DOHH2 (cell line): ENCODE results near the gene COPZ2.

Experiments
- H3F3A ChIP-seq: fragments of 200-600 bp; sonication (generic), shearing (Covaris generic); 2 replicates; pipeline ENCODE4 v1.6.0; 2016; ENCODE audit warnings: antibody characterized with exemption, mild to moderate bottlenecking; ENCODE audit not compliant: control insufficient read depth, insufficient read depth
- H3K27ac ChIP-seq: fragments of 200-600 bp; sonication (generic); 2 replicates; pipeline ENCODE4 v1.5.1; 2014; ENCODE audit warnings: low read depth, mild to moderate bottlenecking, low read length, moderate library complexity
- H3K27me3 ChIP-seq: fragments of 200-600 bp; sonication (generic); 2 replicates; pipeline ENCODE4 v1.6.1; 2014; ENCODE audit warnings: mild to moderate bottlenecking, low read length, mixed read lengths; ENCODE audit not compliant: control insufficient read depth
- H3K36me3 ChIP-seq: fragments of 200-600 bp; sonication (generic); 2 replicates; pipeline ENCODE4 v1.6.1; 2014; ENCODE audit warnings: mild to moderate bottlenecking, low read length, moderate library complexity, mixed read lengths; ENCODE audit not compliant: control insufficient read depth
- H3K4me1 ChIP-seq: fragments of 200-600 bp; sonication (generic); 2 replicates; pipeline ENCODE4 v1.6.1; 2014; ENCODE audit warnings: mild to moderate bottlenecking, low read length, mixed read lengths; ENCODE audit not compliant: control insufficient read depth
- H3K4me2 ChIP-seq: fragments of 200-600 bp; sonication (generic); 2 replicates; pipeline ENCODE4 v1.6.0; 2014; ENCODE audit warnings: mild to moderate bottlenecking, low read length, moderate library complexity
- H3K4me3 ChIP-seq: fragments of 200-600 bp; sonication (generic); 2 replicates; pipeline ENCODE4 v1.5.1; 2014; ENCODE audit warnings: mild to moderate bottlenecking, low read length, mixed read lengths
- H3K79me2 ChIP-seq: fragments of 200-600 bp; sonication (generic); 2 replicates; pipeline ENCODE4 v1.6.1; 2014; ENCODE audit warnings: mild to moderate bottlenecking, low read length, mixed read lengths; ENCODE audit not compliant: control insufficient read depth
- H3K9me2 ChIP-seq: fragments of 200-600 bp; sonication (generic); replicated peaks from 2 replicates; pipeline ENCODE4 v1.6.1; 2014; ENCODE audit warnings: mild to moderate bottlenecking, low read length, mixed read lengths; ENCODE audit not compliant: control insufficient read depth
- H3K9me3 ChIP-seq: fragments of 200-600 bp; sonication (generic); 2 replicates; pipeline ENCODE4 v1.6.1; 2014; ENCODE audit warnings: antibody characterized with exemption, low read length, mixed read lengths; ENCODE audit not compliant: control insufficient read depth, insufficient read depth
- H4K20me1 ChIP-seq: fragments of 200-600 bp; sonication (generic); 2 replicates; pipeline ENCODE4 v1.6.0; 2014; ENCODE audit warnings: low read depth, mild to moderate bottlenecking, antibody characterized with exemption, low read length, moderate library complexity; ENCODE audit not compliant: control insufficient read depth, insufficient read depth
- CTCF ChIP-seq: fragments of 200-600 bp; sonication (generic); IDR thresholded peaks from one replicate; pipeline ENCODE4 v1.5.1; 2014; ENCODE audit warnings: antibody characterized with exemption, mild to moderate bottlenecking, low read depth, low read length; ENCODE audit not compliant: poor library complexity, severe bottlenecking
- EZH2phosphoT487 ChIP-seq: fragments of 200-600 bp; sonication (generic); IDR thresholded peaks from 2 replicates; pipeline ENCODE4 v1.6.1; 2017; ENCODE audit warnings: borderline replicate concordance, mild to moderate bottlenecking, antibody characterized with exemption, low read length, moderate library complexity, mixed read lengths

The COPZ2 gene

GRCh38 chr17:48066656-48067055 is 29.1 kb upstream of the COPZ2 start:
- Histone ChIP-seq H3K27me3 (no peaks in the 10 kb centered on the region), H3K9me3 (no peaks in the 10 kb centered on the region), H3F3A (peaks cover 10% of the 10 kb centered on the region), H3K36me3 (peaks cover 78% of the 10 kb centered on the region), H3K27ac (no peak overlapping the region), H4K20me1 (peaks cover 2% of the 10 kb centered on the region; the same call in 1 of the 2 replicates), H3K4me1 (no peaks in the 10 kb centered on the region), H3K4me3 (no peak overlapping the region), H3K9me2 (no peaks in the 10 kb centered on the region), H3K4me2 (no peak overlapping the region), H3K79me2 (no peaks in the 10 kb centered on the region)
- TF ChIP-seq EZH2phosphoT487 (no peak), CTCF (no peak)

DNA sequence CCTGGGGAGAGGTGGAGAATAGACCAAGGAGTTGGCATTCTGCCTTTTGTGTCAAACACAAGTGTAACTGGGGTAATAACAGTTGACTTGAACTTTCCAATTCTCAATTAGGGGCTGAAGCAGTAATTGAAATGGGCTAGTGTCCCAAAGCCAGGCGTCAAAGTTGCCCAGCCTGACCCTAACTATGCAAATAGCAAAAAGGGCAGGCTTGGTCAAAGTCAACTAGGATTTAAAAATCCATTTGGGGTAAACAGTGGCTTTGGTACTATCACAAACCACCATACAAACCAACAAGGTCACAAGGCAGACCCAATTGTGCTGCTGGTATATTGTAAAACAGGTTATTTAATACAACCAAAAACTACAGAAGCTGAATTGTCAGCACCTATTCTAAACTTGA is 28.6 kb upstream of the COPZ2 start:
- H3F3A ChIP-seq, result peaks cover 10% of the 10 kb centered on the region
- no peaks in the 10 kb centered on the region for H3K9me3 ChIP-seq
- H3K36me3 ChIP-seq, result peaks cover 76% of the 10 kb centered on the region
- no peak overlapping the region for H3K4me2 ChIP-seq
- no peaks in the 10 kb centered on the region for H3K79me2 ChIP-seq
- no peaks in the 10 kb centered on the region for H3K9me2 ChIP-seq
- TF ChIP-seq EZH2phosphoT487 (no peak), CTCF (no peak)
- no peaks in the 10 kb centered on the region for H3K27me3 ChIP-seq
- no peak overlapping the region for H3K4me3 ChIP-seq
- no peak overlapping the region for H3K27ac ChIP-seq
- H3K4me1 ChIP-seq, result no peaks in the 10 kb centered on the region
- peaks cover 2% of the 10 kb centered on the region; the same call in 1 of the 2 replicates for H4K20me1 ChIP-seq

DNA sequence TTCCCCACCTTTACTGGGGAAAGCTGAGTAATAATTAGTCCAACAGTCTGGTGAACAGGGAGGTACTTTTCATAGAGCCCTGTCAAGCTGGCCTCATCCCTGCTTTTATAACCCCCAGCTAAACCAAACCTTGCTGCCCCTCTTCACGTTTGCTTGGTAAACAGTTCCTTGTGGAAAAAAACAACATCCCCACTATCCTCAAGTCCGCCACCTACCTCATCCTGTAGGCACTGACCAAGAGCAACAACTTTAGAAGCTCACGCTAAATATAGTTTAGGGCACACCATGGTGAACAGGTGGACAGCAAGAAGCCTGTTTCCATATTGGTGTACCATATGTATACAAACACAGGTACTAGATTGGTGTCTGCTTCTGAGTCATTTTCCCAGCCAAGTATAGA is 27.0 kb upstream of the COPZ2 start:
- no peaks in the 10 kb centered on the region for H3K9me2 ChIP-seq
- peaks cover 6% of the 10 kb centered on the region; the same call in 1 of the 2 replicates for H3F3A ChIP-seq
- no peaks in the 10 kb centered on the region for H3K9me3 ChIP-seq
- H3K4me1 ChIP-seq, result no peaks in the 10 kb centered on the region
- no peak overlapping the region for H3K4me2 ChIP-seq
- peaks cover 4% of the 10 kb centered on the region; the same call in 1 of the 2 replicates for H4K20me1 ChIP-seq
- H3K27ac ChIP-seq, result no peak overlapping the region
- no peak for TF ChIP-seq EZH2phosphoT487
- no peak for TF ChIP-seq CTCF
- peaks cover 80% of the 10 kb centered on the region for H3K36me3 ChIP-seq
- H3K4me3 ChIP-seq, result no peak overlapping the region
- H3K27me3 ChIP-seq, result no peaks in the 10 kb centered on the region
- H3K79me2 ChIP-seq, result peaks cover 8% of the 10 kb centered on the region

DNA sequence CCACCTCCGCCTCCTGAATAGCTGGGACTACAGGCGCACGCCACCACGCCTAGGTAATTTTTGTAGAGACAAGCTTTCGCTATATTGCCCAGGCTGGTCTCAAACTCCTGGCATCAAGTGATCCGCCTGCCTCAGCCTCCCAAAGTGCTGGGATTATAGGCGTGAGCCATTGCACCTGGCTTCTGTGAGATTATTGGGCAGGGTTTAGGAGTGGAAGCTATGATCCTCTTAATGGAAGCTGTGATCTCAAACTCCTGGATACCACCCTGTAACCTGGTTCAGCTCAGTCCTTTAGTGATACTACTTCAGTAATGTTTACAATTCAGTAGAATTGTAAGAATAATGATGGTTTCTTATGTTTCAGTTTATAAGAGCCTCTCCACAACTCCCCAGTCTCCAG is 24.7 kb upstream of the COPZ2 start:
- H3K9me2 ChIP-seq, result no peaks in the 10 kb centered on the region
- peaks cover 22% of the 10 kb centered on the region for H3K79me2 ChIP-seq
- H4K20me1 ChIP-seq, result peaks cover 5% of the 10 kb centered on the region; the same call in 1 of the 2 replicates
- H3F3A ChIP-seq, result peaks cover 5% of the 10 kb centered on the region; the same call in 1 of the 2 replicates
- H3K4me3 ChIP-seq, result no peak overlapping the region
- H3K9me3 ChIP-seq, result no peaks in the 10 kb centered on the region
- H3K4me2 ChIP-seq, result no peak overlapping the region
- H3K27me3 ChIP-seq, result no peaks in the 10 kb centered on the region
- peaks cover 86% of the 10 kb centered on the region for H3K36me3 ChIP-seq
- H3K4me1 ChIP-seq, result no peaks in the 10 kb centered on the region
- TF ChIP-seq EZH2phosphoT487 (no peak), CTCF (no peak)
- H3K27ac ChIP-seq, result no peak overlapping the region
